Measurements from ENCODE around the gene SEMA3C.

Gene SEMA3C

DNA sequence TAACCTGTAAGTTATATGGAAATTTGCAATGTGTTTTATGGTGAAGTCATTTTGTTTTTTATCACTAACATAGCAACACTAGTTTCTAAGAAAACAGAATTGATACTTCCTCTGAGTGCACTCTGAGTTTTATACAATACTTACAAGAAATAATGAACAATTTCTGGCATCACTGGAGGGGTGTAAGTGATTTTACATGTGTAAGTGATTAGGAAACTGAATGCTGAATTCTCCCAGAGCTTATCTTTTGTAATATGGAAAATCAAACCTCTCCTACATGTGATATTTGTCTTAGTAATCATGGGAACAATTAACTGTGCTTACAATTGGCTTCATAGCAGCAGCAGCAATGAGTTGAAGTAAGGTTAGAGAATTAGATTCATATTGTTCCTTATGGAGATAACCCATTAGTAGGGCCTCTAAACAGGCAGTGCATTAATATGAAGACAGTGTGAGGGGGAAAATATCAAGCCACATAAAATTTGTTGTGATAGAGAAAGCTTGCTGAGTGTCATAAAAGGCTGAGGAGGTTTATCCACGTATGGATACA is 37.4 kb downstream of the SEMA3C start:
- no peak overlapping the region for H3K4me3 ChIP-seq (replicated peaks in 1 of 2; ENCODE audit: low read depth in 2 of 2, low read length in 2 of 2)
- no peak for DNase-seq (ENCODE audit: low read depth in 2 of 2)
- TF ChIP-seq, protein P1, sequence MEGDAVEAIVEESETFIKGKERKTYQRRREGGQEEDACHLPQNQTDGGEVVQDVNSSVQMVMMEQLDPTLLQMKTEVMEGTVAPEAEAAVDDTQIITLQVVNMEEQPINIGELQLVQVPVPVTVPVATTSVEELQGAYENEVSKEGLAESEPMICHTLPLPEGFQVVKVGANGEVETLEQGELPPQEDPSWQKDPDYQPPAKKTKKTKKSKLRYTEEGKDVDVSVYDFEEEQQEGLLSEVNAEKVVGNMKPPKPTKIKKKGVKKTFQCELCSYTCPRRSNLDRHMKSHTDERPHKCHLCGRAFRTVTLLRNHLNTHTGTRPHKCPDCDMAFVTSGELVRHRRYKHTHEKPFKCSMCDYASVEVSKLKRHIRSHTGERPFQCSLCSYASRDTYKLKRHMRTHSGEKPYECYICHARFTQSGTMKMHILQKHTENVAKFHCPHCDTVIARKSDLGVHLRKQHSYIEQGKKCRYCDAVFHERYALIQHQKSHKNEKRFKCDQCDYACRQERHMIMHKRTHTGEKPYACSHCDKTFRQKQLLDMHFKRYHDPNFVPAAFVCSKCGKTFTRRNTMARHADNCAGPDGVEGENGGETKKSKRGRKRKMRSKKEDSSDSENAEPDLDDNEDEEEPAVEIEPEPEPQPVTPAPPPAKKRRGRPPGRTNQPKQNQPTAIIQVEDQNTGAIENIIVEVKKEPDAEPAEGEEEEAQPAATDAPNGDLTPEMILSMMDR (IDR thresholded peaks at IDR 0.05; ENCODE audit: low read depth, low read length): no peak

DNA sequence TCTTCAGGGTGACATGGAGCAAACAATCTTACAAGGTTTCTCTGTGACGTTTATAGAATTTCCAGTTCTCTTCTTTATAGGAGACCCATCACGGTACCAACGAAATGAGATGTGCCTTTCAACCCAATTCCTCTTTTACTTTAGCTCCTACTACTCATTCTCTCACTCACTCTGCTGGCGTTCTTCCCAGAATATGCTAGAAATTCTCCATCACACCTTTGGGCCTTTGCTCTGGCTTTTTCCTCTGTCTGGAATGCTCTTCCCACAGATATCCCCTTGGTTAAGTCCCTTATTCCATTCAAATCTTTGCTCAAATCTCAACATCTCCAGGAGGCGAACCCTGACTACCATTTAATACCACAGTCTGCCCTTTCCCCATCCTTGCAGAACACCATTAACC is 39.0 kb downstream of the SEMA3C start:
- no peak overlapping the region for H3K4me3 ChIP-seq (replicated peaks in 1 of 2; ENCODE audit: low read depth in 2 of 2, low read length in 2 of 2)

DNA sequence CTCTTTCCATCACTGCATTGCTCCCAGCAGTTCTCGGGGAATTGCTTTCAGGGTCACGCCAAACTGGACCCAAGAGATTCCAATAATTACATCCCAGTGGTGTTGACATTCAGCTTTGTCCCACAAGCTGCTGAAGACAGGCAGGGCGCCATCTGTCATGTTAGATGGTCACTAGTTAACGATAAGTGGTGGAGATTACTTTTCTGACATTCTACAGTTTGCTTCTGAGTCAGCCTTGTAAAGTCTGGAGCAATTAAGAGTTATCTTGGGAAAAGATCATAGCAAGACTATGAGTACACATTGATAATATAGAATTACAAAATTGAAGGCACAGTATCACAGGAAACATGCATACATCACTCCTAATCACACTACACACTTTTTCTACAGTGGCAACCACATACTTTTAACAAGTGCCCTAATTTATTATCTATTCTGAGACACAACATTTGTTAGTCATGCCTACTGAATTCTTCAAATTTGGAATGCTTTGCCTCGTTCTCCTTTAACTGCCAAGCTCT is 41.9 kb downstream of the SEMA3C start:
- peak in 1 of 2 donors; percentile 32 for DNase-seq (ENCODE audit: low read depth in 2 of 2)
- TF ChIP-seq, protein P1 (IDR thresholded peaks at IDR 0.05; ENCODE audit: low read depth, low read length): no peak
- no peak overlapping the region for H3K4me3 ChIP-seq (replicated peaks in 1 of 2; ENCODE audit: low read depth in 2 of 2, low read length in 2 of 2)

More for the DNA sequence above, 39.0 kb downstream of the SEMA3C start:
- peak; percentile 37 to 56 for DNase-seq (ENCODE audit: low read depth in 2 of 2)
- TF ChIP-seq, protein P1 (IDR thresholded peaks at IDR 0.05; ENCODE audit: low read depth, low read length): no peak

DNA sequence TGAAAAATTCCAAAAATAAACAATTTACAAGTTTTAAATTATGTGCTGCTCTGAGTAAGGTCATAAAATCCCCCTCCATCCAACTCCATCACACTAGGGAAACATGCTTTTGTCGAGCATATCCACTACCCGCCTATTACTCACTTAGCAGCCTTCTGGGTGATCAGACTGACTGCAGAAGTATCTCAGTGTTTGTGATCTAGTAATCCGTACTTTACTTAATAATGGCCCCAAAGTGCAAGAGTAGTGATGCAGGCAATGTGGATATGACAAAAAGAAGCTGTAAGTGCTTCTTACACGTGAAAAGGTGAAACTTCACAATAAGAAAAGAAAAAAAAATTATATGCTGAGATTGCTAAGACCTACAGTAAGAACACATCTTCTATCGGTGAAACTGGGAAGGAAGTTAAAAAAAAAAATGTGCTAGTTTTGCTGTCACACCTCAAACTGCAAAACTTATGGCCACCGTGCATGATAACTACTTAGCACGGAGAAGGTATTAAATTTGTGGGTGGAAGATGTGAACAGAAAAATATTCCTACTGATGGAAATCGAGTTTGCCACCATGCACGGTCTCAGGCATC is 43.2 kb downstream of the SEMA3C start:
- no peak overlapping the region for H3K4me3 ChIP-seq (replicated peaks in 1 of 2; ENCODE audit: low read depth in 2 of 2, low read length in 2 of 2)
- TF ChIP-seq, protein P1 (IDR thresholded peaks at IDR 0.05; ENCODE audit: low read depth, low read length): no peak
- no peak for DNase-seq (ENCODE audit: low read depth in 2 of 2)

DNA sequence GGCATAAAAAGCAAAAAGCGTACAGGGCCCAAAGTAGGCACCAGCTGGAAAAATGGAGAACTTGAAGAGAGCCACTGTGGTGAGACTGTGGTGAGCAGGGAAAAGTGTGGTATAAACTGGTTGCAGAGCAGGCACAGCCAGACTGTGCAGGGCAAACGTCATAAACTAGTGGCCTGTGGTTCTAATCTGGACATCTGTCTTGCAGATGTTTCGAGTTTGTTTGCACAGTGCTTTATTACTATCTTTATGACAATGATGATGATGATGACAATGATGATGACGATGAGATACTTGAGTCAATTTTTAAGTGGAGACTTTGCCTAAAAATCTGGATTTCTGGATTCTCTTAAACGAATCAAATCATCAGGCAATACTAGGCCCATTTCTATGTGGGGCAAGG is 45.7 kb downstream of the SEMA3C start:
- no peak overlapping the region for H3K4me3 ChIP-seq (replicated peaks in 1 of 2; ENCODE audit: low read depth in 2 of 2, low read length in 2 of 2)
- no peak for DNase-seq (ENCODE audit: low read depth in 2 of 2)
- TF ChIP-seq, protein P1 (IDR thresholded peaks at IDR 0.05; ENCODE audit: low read depth, low read length): no peak

DNA sequence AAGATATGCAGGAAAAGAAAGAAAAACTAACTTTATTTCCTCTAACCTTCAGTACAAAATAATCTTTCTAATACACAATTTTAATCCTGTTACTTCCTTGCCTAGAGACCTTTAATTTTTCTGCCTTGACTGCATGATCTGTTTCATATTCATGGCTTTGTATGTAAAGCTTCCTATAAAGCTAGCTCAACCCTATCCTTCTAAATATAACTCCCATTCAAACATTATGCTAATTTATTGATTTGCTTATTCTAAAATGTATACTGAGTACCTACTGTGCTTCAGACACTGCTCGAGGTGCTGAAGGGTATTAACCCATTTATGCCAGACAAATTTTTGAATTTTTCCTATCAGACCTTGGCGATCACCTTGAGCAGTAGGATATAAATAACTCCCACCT is 47.6 kb downstream of the SEMA3C start:
- DNase-seq (ENCODE audit: low read depth in 2 of 2): no peak
- TF ChIP-seq, protein P1 (IDR thresholded peaks at IDR 0.05; ENCODE audit: low read depth, low read length): no peak
- no peak overlapping the region for H3K4me3 ChIP-seq (replicated peaks in 1 of 2; ENCODE audit: low read depth in 2 of 2, low read length in 2 of 2)
